GM15510 (cell line): ENCODE results near the gene SUMF1.

Source experiments
- POLR2A ChIP-seq: IDR thresholded peaks from 3 replicates; pipeline ENCODE4 v1.6.1; 2011; ENCODE audit warnings: borderline replicate concordance; ENCODE audit not compliant: insufficient read length; ENCODE audit errors: extremely low read depth

The SUMF1 gene

GRCh38 chr3:4416427-4416945 is 50.6 kb downstream of the SUMF1 start:
- TF ChIP-seq POLR2A: no peak

GRCh38 chr3:4413467-4413866 is 53.6 kb downstream of the SUMF1 start:
- no peak for TF ChIP-seq POLR2A

- no peak for TF ChIP-seq POLR2A
Observed at GRCh38 chr3:4411833-4412232, 55.2 kb downstream of the SUMF1 start.

GRCh38 chr3:4411236-4411635 is 55.8 kb downstream of the SUMF1 start:
- no peak for TF ChIP-seq POLR2A

GRCh38 chr3:4410606-4411005 is 56.5 kb downstream of the SUMF1 start:
- TF ChIP-seq POLR2A: no peak

- no peak for TF ChIP-seq POLR2A
Observed at GRCh38 chr3:4409971-4410573, 57.0 kb downstream of the SUMF1 start.

- no peak for TF ChIP-seq POLR2A
Observed at GRCh38 chr3:4409415-4409814, 57.7 kb downstream of the SUMF1 start.

GRCh38 chr3:4408958-4409357 is 58.1 kb downstream of the SUMF1 start:
- no peak for TF ChIP-seq POLR2A

- TF ChIP-seq POLR2A: no peak
Observed at GRCh38 chr3:4407941-4408340, 59.1 kb downstream of the SUMF1 start.

- TF ChIP-seq POLR2A: no peak
Observed at GRCh38 chr3:4406746-4407568, 60.1 kb downstream of the SUMF1 start.

GRCh38 chr3:4404881-4405280 is 62.2 kb downstream of the SUMF1 start:
- no peak for TF ChIP-seq POLR2A

- no peak for TF ChIP-seq POLR2A
Observed at GRCh38 chr3:4401441-4401840, 65.6 kb downstream of the SUMF1 start.

GRCh38 chr3:4399476-4399875 is 67.6 kb downstream of the SUMF1 start:
- no peak for TF ChIP-seq POLR2A

- TF ChIP-seq POLR2A: no peak
Observed at GRCh38 chr3:4398941-4399245, 68.2 kb downstream of the SUMF1 start.

- no peak for TF ChIP-seq POLR2A
Observed at GRCh38 chr3:4398120-4398940, 68.7 kb downstream of the SUMF1 start.
